Esophagus (tissue), 2 donors: Measurements from ENCODE around the gene STRBP. TPM values are rescaled to one million over a fixed set of nuclear protein-coding genes. Genes with fewer than 3 reads are reported as not detected.
"Not testable (repeated sequence)": the region's sequence is repeated elsewhere in the genome, so short reads cannot be mapped to it uniquely, and the experiment has no call there.

Experiments
- H3K27ac ChIP-seq, 2 donors: one replicate each; pipeline ENCODE4 v1.5.1; 2013; ENCODE audit warnings: low read depth in 2 of 2, mild to moderate bottlenecking in 2 of 2, inconsistent platforms in 1 of 2, low read length in 1 of 2, moderate library complexity in 1 of 2
- H3K27me3 ChIP-seq, 2 donors: one replicate each; pipeline ENCODE4 v1.6.1; 2013; ENCODE audit warnings: low read length in 2 of 2, control low read depth in 1 of 2, mild to moderate bottlenecking in 1 of 2; ENCODE audit not compliant: insufficient read depth in 2 of 2, control insufficient read depth in 1 of 2
- H3K36me3 ChIP-seq, 2 donors: one replicate each; pipeline ENCODE4 v1.6.1; 2013; ENCODE audit warnings: low read length in 1 of 2; ENCODE audit not compliant: control insufficient read depth in 2 of 2, insufficient read depth in 2 of 2
- H3K4me1 ChIP-seq, 2 donors: one replicate each; pipeline ENCODE4 v1.6.1; 2013; ENCODE audit warnings: low read length in 1 of 2; ENCODE audit not compliant: control insufficient read depth in 2 of 2, insufficient read depth in 2 of 2
- H3K4me3 ChIP-seq, 2 donors: one replicate each; pipeline ENCODE4 v1.5.1; 2013; ENCODE audit warnings: low read length in 2 of 2, mild to moderate bottlenecking in 2 of 2, low read depth in 1 of 2, moderate library complexity in 1 of 2
- H3K9me3 ChIP-seq, 2 donors: one replicate each; pipeline ENCODE4 v1.6.1; 2013; ENCODE audit warnings: mild to moderate bottlenecking in 2 of 2, low read depth in 1 of 2, low read length in 1 of 2, moderate library complexity in 1 of 2; ENCODE audit not compliant: control insufficient read depth in 2 of 2, insufficient read depth in 1 of 2
- WGBS, 2 donors: extraction: QIAGEN DNeasy Blood & Tissue Kit; methylation state at CpG; one replicate each; pipeline ENCODE4 v1.1.7; 2013; 5-methylcytosine and 5-hydroxymethylcytosine counted together
- polyA plus RNA-seq, 2 donors: library from polyadenylated mRNA; stranded (reverse); fragments of 200-250 nt; gene quantifications; one replicate each; pipeline ENCODE4 v1.2.3, GENCODE V29; 2013
- donor health status: healthy with polysubstance abuse.
- donor health status: Bipolar disorder and iron deficiency.

STRBP gene
- polyA plus RNA-seq, 2 donors: 16.9 to 26.9 TPM

GRCh38 chr9:123284656-123285055 lies 16.3 kb upstream of the STRBP start:
- Histone ChIP-seq H3K9me3 (no peaks in the 10 kb centered on the region), H3K4me1 (no peaks in the 10 kb centered on the region)
- WGBS, 2 donors: 71 to 72% methylated on average over 7 of the region's 7 CpGs

GRCh38 chr9:123283455-123283854 lies 15.1 kb upstream of the STRBP start:
- Histone ChIP-seq H3K4me1 (no peaks in the 10 kb centered on the region), H3K36me3 (no peaks in the 10 kb centered on the region), H3K27me3 (no peaks in the 10 kb centered on the region), H3K4me3 (no peak overlapping the region), H3K27ac (no peak overlapping the region), H3K9me3 (no peaks in the 10 kb centered on the region)
- WGBS, 2 donors: 95% methylated on average over 3 of the region's 3 CpGs

More at GRCh38 chr9:123284656-123285055, 16.3 kb upstream of the STRBP start:
- H3K36me3 ChIP-seq: no peaks in the 10 kb centered on the region
- no peak overlapping the region for H3K27ac ChIP-seq
- no peak overlapping the region for H3K4me3 ChIP-seq
- H3K27me3 ChIP-seq: no peaks in the 10 kb centered on the region

- WGBS, 2 donors: 80 to 83% methylated on average over 5 of the region's 5 CpGs
- H3K36me3 ChIP-seq: no peaks in the 10 kb centered on the region
- no peak overlapping the region for H3K4me3 ChIP-seq
- H3K27ac ChIP-seq: no peak overlapping the region
- H3K27me3 ChIP-seq: no peaks in the 10 kb centered on the region
- no peaks in the 10 kb centered on the region for H3K9me3 ChIP-seq
- H3K4me1 ChIP-seq: no peaks in the 10 kb centered on the region
These were observed 14.6 kb upstream of the STRBP start for GRCh38 chr9:123283048-123283408.

DNA sequence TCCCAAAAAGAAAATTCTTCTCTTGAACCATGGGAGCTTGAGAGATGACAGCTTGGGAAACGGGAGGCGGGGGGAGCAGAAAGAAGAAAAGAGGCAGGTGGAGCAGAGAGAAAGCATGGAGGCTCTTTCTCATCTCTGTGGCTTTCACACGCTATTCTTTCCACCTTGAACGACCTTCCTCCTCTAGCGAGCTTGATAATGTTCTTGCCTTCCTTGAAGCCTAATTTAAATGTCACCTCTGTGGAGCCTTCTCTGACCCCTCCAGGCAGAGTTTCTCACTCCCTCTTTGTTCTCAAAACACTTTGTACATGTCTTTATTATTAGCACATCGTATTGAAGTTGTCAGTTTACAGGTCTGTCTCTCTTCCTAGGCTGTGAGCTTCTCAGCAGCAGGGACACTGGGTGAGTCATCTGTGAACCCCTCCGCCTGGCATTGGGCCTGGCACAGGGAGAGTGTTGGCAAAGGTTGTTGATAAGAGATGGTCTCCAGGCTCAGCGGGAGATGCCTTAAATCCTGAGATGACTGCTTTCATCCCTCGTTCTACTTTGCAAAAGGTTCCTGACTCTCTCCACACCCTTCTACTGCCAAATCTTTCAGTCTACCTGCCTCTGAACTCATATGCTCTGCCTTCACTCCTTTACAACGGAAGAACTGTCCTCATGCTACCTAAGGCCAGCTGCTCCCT lies 14.1 kb upstream of the STRBP start:
- no peaks in the 10 kb centered on the region for H3K36me3 ChIP-seq
- H3K27me3 ChIP-seq: no peaks in the 10 kb centered on the region
- no peak overlapping the region for H3K27ac ChIP-seq
- no peaks in the 10 kb centered on the region for H3K4me1 ChIP-seq
- H3K9me3 ChIP-seq: no peaks in the 10 kb centered on the region
- 33 to 35% methylated on average over 10 of the region's 10 CpGs for WGBS, 2 donors
- H3K4me3 ChIP-seq: no peak overlapping the region

DNA sequence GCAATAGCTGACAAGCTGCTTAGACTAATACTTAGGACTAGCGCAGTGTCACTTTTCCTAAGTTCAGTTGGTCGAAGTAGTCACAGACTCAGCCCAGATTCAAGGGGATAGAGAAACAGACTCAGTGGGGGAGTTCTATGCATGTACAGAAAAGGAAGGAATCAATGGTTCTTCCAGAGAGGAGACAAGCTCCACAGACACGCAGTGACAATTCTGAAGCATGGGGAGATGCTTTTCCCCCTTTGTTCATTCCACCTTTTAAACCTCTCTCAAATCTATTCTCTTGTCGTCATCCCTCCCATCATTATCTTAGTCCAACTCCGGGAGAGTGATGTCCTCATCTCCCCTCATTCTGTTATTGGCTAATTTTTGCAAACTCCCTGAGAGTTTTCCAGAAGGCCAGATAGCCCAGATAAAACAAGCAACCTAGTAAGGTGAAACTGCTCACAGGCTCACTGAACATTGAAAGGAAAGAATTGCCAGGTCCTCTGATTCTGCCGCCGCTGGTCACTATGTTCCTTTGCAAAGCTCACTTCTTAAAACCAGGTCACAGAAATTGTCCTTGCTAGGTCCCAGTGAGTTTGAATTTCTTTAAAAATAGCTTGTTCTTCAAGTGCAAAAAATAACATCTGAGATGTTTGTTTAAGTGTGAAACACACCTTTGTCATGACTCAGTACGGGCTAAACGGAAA lies 13.4 kb upstream of the STRBP start:
- WGBS, 2 donors: 56 to 69% methylated on average over 9 of the region's 9 CpGs
- Histone ChIP-seq H3K36me3 (no peaks in the 10 kb centered on the region), H3K9me3 (no peaks in the 10 kb centered on the region), H3K27ac (no peak overlapping the region), H3K4me3 (no peak overlapping the region), H3K27me3 (no peaks in the 10 kb centered on the region), H3K4me1 (no peaks in the 10 kb centered on the region)

- not testable (repeated sequence) for H3K9me3 ChIP-seq
- 78 to 83% methylated on average over 4 of the region's 4 CpGs for WGBS, 2 donors
These were observed 10.6 kb upstream of the STRBP start for GRCh38 chr9:123278879-123279493.

GRCh38 chr9:123278361-123278760 lies 10.0 kb upstream of the STRBP start:
- no peaks in the 10 kb centered on the region for H3K27me3 ChIP-seq
- H3K4me3 ChIP-seq: no peak overlapping the region
- WGBS, 2 donors: 71 to 76% methylated on average over 3 of the region's 3 CpGs
- no peaks in the 10 kb centered on the region for H3K9me3 ChIP-seq
- H3K4me1 ChIP-seq: no peaks in the 10 kb centered on the region
- no peaks in the 10 kb centered on the region for H3K36me3 ChIP-seq
- H3K27ac ChIP-seq: no peak overlapping the region

More at GRCh38 chr9:123278879-123279493, 10.6 kb upstream of the STRBP start:
- not testable (repeated sequence) for H3K27ac ChIP-seq, H3K27me3 ChIP-seq, H3K36me3 ChIP-seq, H3K4me1 ChIP-seq, H3K4me3 ChIP-seq

GRCh38 chr9:123276551-123276950 lies 8.2 kb upstream of the STRBP start:
- Histone ChIP-seq H3K9me3 (no peaks in the 10 kb centered on the region), H3K36me3 (no peaks in the 10 kb centered on the region), H3K4me3 (no peak overlapping the region), H3K27me3 (no peaks in the 10 kb centered on the region), H3K27ac (no peak overlapping the region), H3K4me1 (no peaks in the 10 kb centered on the region)

- not testable (repeated sequence) for H3K9me3 ChIP-seq, H3K36me3 ChIP-seq, H3K4me3 ChIP-seq, H3K27ac ChIP-seq, H3K27me3 ChIP-seq
- H3K4me1 ChIP-seq: peaks cover 0 to 11% of the 10 kb centered on the region in 2 donors
- WGBS, 2 donors: 89 to 92% methylated on average over 6 of the region's 6 CpGs
These were observed 2.7 kb upstream of the STRBP start for GRCh38 chr9:123271133-123271532.
